Neuronal stem cell (in vitro differentiated cells): ENCODE data around the gene TOE1.
"Not testable (repeated sequence)": the region's sequence is repeated elsewhere in the genome, so short reads cannot be mapped to it uniquely, and the experiment has no call there.

Experiments
- DNase-seq: peaks from one replicate; pipeline ENCODE4 v3.0.0-alpha.2; 2013; ENCODE audit warnings: low spot score
- H2AFZ ChIP-seq: one replicate; pipeline ENCODE4 v1.6.1; 2013; ENCODE audit warnings: mild to moderate bottlenecking, low read length, inconsistent platforms
- H2AK5ac ChIP-seq: 2 replicates; pipeline ENCODE4 v1.6.1; 2013; ENCODE audit warnings: low read depth, mild to moderate bottlenecking, inconsistent platforms, low read length, moderate library complexity, mixed read lengths
- H2BK120ac ChIP-seq: 2 replicates; pipeline ENCODE4 v1.6.1; 2013; ENCODE audit warnings: low read depth, mild to moderate bottlenecking, inconsistent platforms, low read length, moderate library complexity, mixed read lengths
- H2BK12ac ChIP-seq: one replicate; pipeline ENCODE4 v1.6.1; 2013; ENCODE audit warnings: low read length, inconsistent platforms
- H2BK15ac ChIP-seq: 2 replicates; pipeline ENCODE4 v1.6.1; 2013; ENCODE audit warnings: mild to moderate bottlenecking, low read length, inconsistent platforms, mixed read lengths
- H2BK5ac ChIP-seq: one replicate; pipeline ENCODE4 v1.6.1; 2013; ENCODE audit warnings: inconsistent platforms, mild to moderate bottlenecking, low read length, moderate library complexity
- H3K14ac ChIP-seq: one replicate; pipeline ENCODE4 v1.6.1; 2013; ENCODE audit warnings: low read length, inconsistent platforms
- H3K18ac ChIP-seq: 2 replicates; pipeline ENCODE4 v1.6.1; 2013; ENCODE audit warnings: low read length, inconsistent platforms
- H3K23ac ChIP-seq: 2 replicates; pipeline ENCODE4 v1.6.1; 2013; ENCODE audit warnings: low read depth, mild to moderate bottlenecking, mixed read lengths, low read length, inconsistent platforms; ENCODE audit not compliant: poor library complexity
- H3K27ac ChIP-seq: replicated peaks from 3 replicates; pipeline ENCODE4 v1.5.1; 2013; ENCODE audit warnings: low read length, inconsistent platforms
- H3K27me3 ChIP-seq, 3 experiments: 2 replicates each; pipeline ENCODE4 v1.6.1; 2013; ENCODE audit warnings: low read length in 3 of 3, mild to moderate bottlenecking in 2 of 3, inconsistent platforms in 1 of 3, low read depth in 1 of 3, mixed read lengths in 1 of 3, moderate library complexity in 1 of 3; ENCODE audit not compliant: control insufficient read depth in 3 of 3, insufficient read depth in 3 of 3
- H3K36me3 ChIP-seq, 2 donors: replicated peaks in 1 of 2; 2 replicates each; pipeline ENCODE4 v1.6.1; 2013; ENCODE audit warnings: low read length in 2 of 2; ENCODE audit not compliant: control insufficient read depth in 2 of 2, insufficient read depth in 2 of 2
- H3K4ac ChIP-seq: 2 replicates; pipeline ENCODE4 v1.6.1; 2013; ENCODE audit warnings: inconsistent platforms, mild to moderate bottlenecking, low read length, moderate library complexity
- H3K4me1 ChIP-seq, 2 donors: 1 replicate in 1 of 2; 2 replicates in 1 of 2; pipeline ENCODE4 v1.6.1; 2013; ENCODE audit warnings: low read length in 2 of 2, low read depth in 1 of 2; ENCODE audit not compliant: control insufficient read depth in 2 of 2, insufficient read depth in 1 of 2
- H3K4me2 ChIP-seq: one replicate; pipeline ENCODE4 v1.6.1; 2013; ENCODE audit warnings: mild to moderate bottlenecking, low read length, inconsistent platforms; ENCODE audit not compliant: insufficient read depth, poor library complexity, severe bottlenecking
- H3K4me3 ChIP-seq, 2 donors: 2 replicates each; pipeline ENCODE4 v1.5.1; 2013; ENCODE audit warnings: low read length in 2 of 2, mild to moderate bottlenecking in 2 of 2, inconsistent platforms in 1 of 2, moderate library complexity in 1 of 2
- H3K79me1 ChIP-seq: one replicate; pipeline ENCODE4 v1.6.1; 2013; ENCODE audit warnings: low read depth, mild to moderate bottlenecking, inconsistent platforms, low read length, moderate library complexity
- H3K9ac ChIP-seq: one replicate; pipeline ENCODE4 v1.6.1; 2013; ENCODE audit warnings: mild to moderate bottlenecking, low read depth, low read length, inconsistent platforms; ENCODE audit not compliant: poor library complexity
- H3K9me3 ChIP-seq, 2 donors: replicated peaks in 1 of 2; 2 replicates each; pipeline versions ENCODE3 to v1.6.1; 2013; ENCODE audit warnings: low read length in 2 of 2, mild to moderate bottlenecking in 2 of 2, inconsistent platforms in 1 of 2, low read depth in 1 of 2, mixed read lengths in 1 of 2, moderate library complexity in 1 of 2; ENCODE audit not compliant: control insufficient read depth in 2 of 2, insufficient read depth in 1 of 2
- H4K8ac ChIP-seq: one replicate; pipeline ENCODE4 v1.6.1; 2013; ENCODE audit warnings: low read depth, mild to moderate bottlenecking, inconsistent platforms, low read length, moderate library complexity
- H4K91ac ChIP-seq: one replicate; pipeline ENCODE4 v1.6.1; 2013; ENCODE audit warnings: low read length, low read depth, mild to moderate bottlenecking, inconsistent platforms; ENCODE audit not compliant: poor library complexity
- WGBS, 2 donors: extraction: QIAGEN DNeasy Blood & Tissue Kit; methylation state at CpG; one replicate each; pipeline ENCODE4 v1.1.7; 2013; ENCODE audit warnings: missing lambda C conversion rate in 2 of 2, mixed read lengths in 1 of 2; ENCODE audit not compliant: insufficient read length in 2 of 2, insufficient replicate concordance in 1 of 2; ENCODE audit errors: extremely low coverage in 2 of 2; 5-methylcytosine and 5-hydroxymethylcytosine counted together

Gene TOE1

GRCh38 chr1:45355683-45356082, 15.7 kb downstream of the TOE1 start:
- H4K8ac ChIP-seq: no peak overlapping the region
- WGBS, 2 donors: no CpG with 5 or more reads among the region's 2 CpGs

GRCh38 chr1:45356186-45356585, 16.2 kb downstream of the TOE1 start:
- no peak overlapping the region for H3K23ac ChIP-seq
- no peak overlapping the region for H3K27ac ChIP-seq
- H3K27me3 ChIP-seq: peaks cover 0 to 16% (median 0%) of the 10 kb centered on the region in 3 experiments
- H4K8ac ChIP-seq: no peak overlapping the region
- H2BK5ac ChIP-seq: no peak overlapping the region
- no peak overlapping the region for H4K91ac ChIP-seq
- H3K36me3 ChIP-seq: no peaks in the 10 kb centered on the region
- no peak overlapping the region for H2BK15ac ChIP-seq
- no peak overlapping the region for H2AK5ac ChIP-seq
- no peak overlapping the region for H3K14ac ChIP-seq
- WGBS, 2 donors: no CpG with 5 or more reads among the region's 4 CpGs
- no peak overlapping the region for H3K4me2 ChIP-seq
- H2BK120ac ChIP-seq: no peak overlapping the region
- no peaks in the 10 kb centered on the region for H3K79me1 ChIP-seq
- no peak overlapping the region for H2AFZ ChIP-seq
- H3K9me3 ChIP-seq: no peaks in the 10 kb centered on the region
- no peak overlapping the region for H3K4me3 ChIP-seq
- peaks cover 0 to 7% of the 10 kb centered on the region in 2 donors for H3K4me1 ChIP-seq
- no peak overlapping the region for H2BK12ac ChIP-seq
- DNase-seq: no peak
- no peak overlapping the region for H3K18ac ChIP-seq
- no peak overlapping the region for H3K9ac ChIP-seq
- no peak overlapping the region for H3K4ac ChIP-seq

More at GRCh38 chr1:45355683-45356082, 15.7 kb downstream of the TOE1 start:
- Histone ChIP-seq H3K9me3 (no peaks in the 10 kb centered on the region), H3K18ac (no peak overlapping the region), H3K4me1 (peaks cover 0 to 7% of the 10 kb centered on the region in 2 donors), H2AK5ac (no peak overlapping the region), H2AFZ (no peak overlapping the region), H2BK15ac (no peak overlapping the region), H3K4me3 (no peak overlapping the region), H3K9ac (no peak overlapping the region), H2BK12ac (no peak overlapping the region), H2BK120ac (no peak overlapping the region), H3K4me2 (no peak overlapping the region), H3K4ac (no peak overlapping the region), H3K23ac (no peak overlapping the region), H4K91ac (no peak overlapping the region), H3K27ac (no peak overlapping the region), H3K79me1 (no peaks in the 10 kb centered on the region), H3K27me3 (peaks cover 0 to 19% (median 0%) of the 10 kb centered on the region in 3 experiments), H2BK5ac (no peak overlapping the region), H3K14ac (no peak overlapping the region), H3K36me3 (no peaks in the 10 kb centered on the region)
- no peak for DNase-seq

GRCh38 chr1:45359882-45360513, 20.0 kb downstream of the TOE1 start:
- H3K9me3 ChIP-seq: peaks cover 0 to 3% of the 10 kb centered on the region in 2 donors
- no peaks in the 10 kb centered on the region for H3K79me1 ChIP-seq
- H2BK15ac ChIP-seq: no peak overlapping the region
- no peak overlapping the region for H3K18ac ChIP-seq
- H3K4me3 ChIP-seq: no peak overlapping the region
- H3K4me1 ChIP-seq: peaks cover 0 to 7% of the 10 kb centered on the region in 2 donors
- DNase-seq: no peak
- H2BK5ac ChIP-seq: no peak overlapping the region
- H4K8ac ChIP-seq: no peak overlapping the region
- peaks cover 0 to 16% (median 0%) of the 10 kb centered on the region in 3 experiments for H3K27me3 ChIP-seq
- no peak overlapping the region for H3K14ac ChIP-seq
- H2BK120ac ChIP-seq: no peak overlapping the region
- no peak overlapping the region for H4K91ac ChIP-seq
- no peak overlapping the region for H3K23ac ChIP-seq
- H3K4me2 ChIP-seq: no peak overlapping the region
- H2BK12ac ChIP-seq: no peak overlapping the region
- no CpG with 5 or more reads among the region's 7 CpGs for WGBS, 2 donors
- H2AK5ac ChIP-seq: no peak overlapping the region
- H2AFZ ChIP-seq: peak overlapping the region; percentile 81
- no peak overlapping the region for H3K4ac ChIP-seq
- H3K9ac ChIP-seq: no peak overlapping the region
- H3K36me3 ChIP-seq: no peaks in the 10 kb centered on the region
- H3K27ac ChIP-seq: no peak overlapping the region

GRCh38 chr1:45360981-45361380, 21.0 kb downstream of the TOE1 start:
- H3K27ac ChIP-seq, DNase-seq, H3K4me3 ChIP-seq: not testable (repeated sequence)

More at GRCh38 chr1:45360981-45361380, 21.0 kb downstream of the TOE1 start:
- H3K18ac ChIP-seq, H3K9me3 ChIP-seq, H3K14ac ChIP-seq, H2BK120ac ChIP-seq, H3K4ac ChIP-seq, H3K4me1 ChIP-seq, H2BK5ac ChIP-seq, H3K4me2 ChIP-seq, H2AK5ac ChIP-seq, H3K36me3 ChIP-seq, H4K91ac ChIP-seq, H3K79me1 ChIP-seq, H2BK15ac ChIP-seq, H2BK12ac ChIP-seq, H3K23ac ChIP-seq, H4K8ac ChIP-seq, H3K9ac ChIP-seq: not testable (repeated sequence)
- no CpG with 5 or more reads among the region's 7 CpGs for WGBS, 2 donors
- Histone ChIP-seq H2AFZ (peak overlapping the region; percentile 81), H3K27me3 (peaks cover 0 to 16% (median 0%) of the 10 kb centered on the region in 3 experiments)
